Measurements from ENCODE around the gene C1orf174. TPM values are rescaled to one million over a fixed set of nuclear protein-coding genes. Genes with fewer than 3 reads are reported as not detected.

The C1orf174 gene
- total RNA-seq, 1 donor, result 35.3 TPM

GRCh38 chr1:3909615-3910014 lies 9.5 kb upstream of the C1orf174 start:
- H3K4me3 ChIP-seq (ENCODE audit: low read depth, low read length), result no peak overlapping the region
- TF ChIP-seq CTCF (IDR thresholded peaks at IDR 0.05; ENCODE audit: insufficient read depth, low read length), result no peak

GRCh38 chr1:3908886-3909517 lies 8.9 kb upstream of the C1orf174 start:
- no peak overlapping the region for H3K4me3 ChIP-seq (ENCODE audit: low read depth, low read length)
- DNase-seq (ENCODE audit: low read depth), result no peak
- no peak for TF ChIP-seq CTCF (IDR thresholded peaks at IDR 0.05; ENCODE audit: insufficient read depth, low read length)

More at GRCh38 chr1:3909615-3910014, 9.5 kb upstream of the C1orf174 start:
- DNase-seq (ENCODE audit: low read depth), result no peak

GRCh38 chr1:3907621-3908165 lies 7.6 kb upstream of the C1orf174 start:
- no peak for DNase-seq (ENCODE audit: low read depth)
- no peak for TF ChIP-seq CTCF (IDR thresholded peaks at IDR 0.05; ENCODE audit: insufficient read depth, low read length)
- H3K4me3 ChIP-seq (ENCODE audit: low read depth, low read length), result no peak overlapping the region

- no peak overlapping the region for H3K4me3 ChIP-seq (ENCODE audit: low read depth, low read length)
- no peak for DNase-seq (ENCODE audit: low read depth)
- TF ChIP-seq CTCF (IDR thresholded peaks at IDR 0.05; ENCODE audit: insufficient read depth, low read length), result no peak
Measured at GRCh38 chr1:3907031-3907534, 7.0 kb upstream of the C1orf174 start.

GRCh38 chr1:3906672-3907020 lies 6.6 kb upstream of the C1orf174 start:
- DNase-seq (ENCODE audit: low read depth), result no peak
- no peak for TF ChIP-seq CTCF (IDR thresholded peaks at IDR 0.05; ENCODE audit: insufficient read depth, low read length)
- H3K4me3 ChIP-seq (ENCODE audit: low read depth, low read length), result no peak overlapping the region

GRCh38 chr1:3905953-3906671 lies 6.0 kb upstream of the C1orf174 start:
- TF ChIP-seq CTCF (IDR thresholded peaks at IDR 0.05; ENCODE audit: insufficient read depth, low read length), result no peak
- H3K4me3 ChIP-seq (ENCODE audit: low read depth, low read length), result no peak overlapping the region
- no peak for DNase-seq (ENCODE audit: low read depth)
